GM18505 (cell line): ENCODE measurements around the gene EHMT1.

ENCODE experiments used
- ATAC-seq: cut with Tn5 transposase; IDR thresholded peaks from one replicate; pipeline ENCODE4 v1.9.1; 2021; ENCODE audit not compliant: unreplicated experiment
- POLR2A ChIP-seq: IDR thresholded peaks from 4 replicates; pipeline ENCODE4 v1.6.1; 2011; ENCODE audit warnings: borderline replicate concordance; ENCODE audit not compliant: insufficient read depth, insufficient read length; ENCODE audit errors: extremely low read depth

Gene EHMT1

GRCh38 chr9:137828527-137829259 lies 209.9 kb downstream of the EHMT1 start:
- TF ChIP-seq POLR2A = no peak
- no peak for ATAC-seq

- TF ChIP-seq POLR2A = no peak
- no peak for ATAC-seq
Measured at GRCh38 chr9:137829260-137829996, 210.6 kb downstream of the EHMT1 start.

DNA sequence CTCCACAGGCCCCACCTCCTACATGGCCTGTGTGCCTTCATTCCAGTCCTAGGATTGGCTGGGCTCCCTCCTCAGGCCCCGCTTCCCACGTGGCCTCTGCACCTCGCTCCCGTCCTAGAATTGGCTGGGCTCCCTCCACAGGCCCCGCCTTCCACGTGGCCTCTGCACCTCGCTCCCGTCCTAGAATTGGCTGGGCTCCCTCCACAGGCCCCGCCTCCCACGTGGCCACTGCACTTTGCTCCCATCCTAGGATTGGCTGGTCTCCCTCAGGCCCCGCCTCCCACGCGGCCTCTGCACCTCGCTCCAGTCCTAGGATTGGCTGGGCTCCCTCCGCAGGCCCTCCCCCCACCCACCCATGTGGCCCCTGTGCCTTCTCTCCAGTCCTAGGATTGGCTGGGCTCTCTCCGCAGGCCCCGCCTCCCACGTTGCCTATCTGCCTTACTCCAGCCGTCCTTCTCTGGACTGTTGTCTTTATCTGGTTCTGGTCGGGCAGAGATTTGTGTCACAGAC lies 213.4 kb downstream of the EHMT1 start:
- ATAC-seq = no peak

GRCh38 chr9:137832830-137833590 lies 214.2 kb downstream of the EHMT1 start:
- TF ChIP-seq POLR2A = no peak
- ATAC-seq = no peak

More for the DNA sequence above, 213.4 kb downstream of the EHMT1 start:
- TF ChIP-seq POLR2A = no peak

DNA sequence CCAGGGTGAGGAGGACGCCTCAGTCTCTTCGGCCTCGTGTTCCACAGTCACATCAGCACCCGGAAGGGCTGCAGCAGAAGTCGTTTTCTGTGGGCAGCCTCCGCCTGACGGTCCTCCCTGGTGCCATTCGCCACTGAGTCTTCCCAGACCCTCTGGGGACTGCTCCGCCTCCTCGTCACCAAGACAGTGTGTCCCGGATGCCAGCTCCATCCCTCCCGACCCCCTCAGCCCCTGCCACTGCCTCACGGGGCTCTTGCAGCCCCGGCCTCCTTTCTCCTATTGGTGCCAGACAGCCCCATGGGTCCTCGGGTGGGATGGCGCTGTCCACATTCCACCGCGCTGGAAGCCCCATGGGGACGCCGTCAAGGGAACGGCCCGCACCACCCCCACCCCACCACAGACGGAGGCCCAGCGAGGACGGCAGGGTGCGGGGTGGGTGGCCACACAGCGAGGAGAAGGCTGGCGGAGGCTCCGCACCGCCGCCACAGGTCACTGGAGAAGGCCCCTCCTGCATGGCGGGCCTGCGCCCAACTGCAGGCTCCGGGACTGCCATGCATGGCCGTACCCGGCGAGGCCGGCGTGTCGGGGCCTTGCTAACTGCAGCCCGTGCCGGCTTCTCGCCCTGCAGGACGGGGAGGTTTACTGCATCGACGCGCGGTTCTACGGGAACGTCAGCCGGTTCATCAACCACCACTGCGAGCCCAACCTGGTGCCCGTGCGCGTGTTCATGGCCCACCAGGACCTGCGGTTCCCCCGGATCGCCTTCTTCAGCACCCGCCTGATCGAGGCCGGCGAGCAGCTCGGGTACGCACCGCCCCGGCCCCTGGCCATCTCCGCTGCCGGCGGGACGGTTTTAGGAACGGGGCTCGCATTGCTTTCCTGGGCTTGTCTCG lies 215.2 kb downstream of the EHMT1 start:
- no peak for ATAC-seq
- no peak for TF ChIP-seq POLR2A

DNA sequence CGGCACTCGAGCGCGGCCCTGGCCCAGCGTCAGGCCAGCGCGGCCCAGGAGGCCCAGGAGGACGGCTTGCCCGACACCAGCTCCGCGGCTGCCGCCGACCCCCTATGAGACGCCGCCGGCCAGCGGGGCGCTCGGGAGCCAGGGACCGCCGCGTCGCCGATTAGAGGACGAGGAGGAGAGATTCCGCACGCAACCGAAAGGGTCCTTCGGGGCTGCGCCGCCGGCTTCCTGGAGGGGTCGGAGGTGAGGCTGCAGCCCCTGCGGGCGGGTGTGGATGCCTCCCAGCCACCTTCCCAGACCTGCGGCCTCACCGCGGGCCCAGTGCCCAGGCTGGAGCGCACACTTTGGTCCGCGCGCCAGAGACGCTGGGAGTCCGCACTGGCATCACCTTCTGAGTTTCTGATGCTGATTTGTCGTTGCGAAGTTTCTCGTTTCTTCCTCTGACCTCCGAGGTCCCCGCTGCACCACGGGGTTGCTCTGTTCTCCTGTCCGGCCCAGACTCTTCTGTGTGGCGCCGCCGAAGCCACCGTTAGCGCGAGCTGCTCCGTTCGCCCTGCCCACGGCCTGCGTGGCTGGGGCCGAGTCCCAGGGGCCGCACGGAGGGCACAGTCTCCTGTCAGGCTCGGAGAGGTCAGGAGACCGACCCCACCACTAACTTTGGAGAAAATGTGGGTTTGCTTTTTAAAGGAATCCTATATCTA lies 216.2 kb downstream of the EHMT1 start:
- TF ChIP-seq POLR2A = no peak
- no peak for ATAC-seq

GRCh38 chr9:137836151-137836830 lies 217.5 kb downstream of the EHMT1 start:
- ATAC-seq = no peak
- TF ChIP-seq POLR2A = no peak

- no peak for ATAC-seq
- peak; percentile 7 for TF ChIP-seq POLR2A
Measured at GRCh38 chr9:137836831-137837241, 218.0 kb downstream of the EHMT1 start.

- no peak for ATAC-seq
- TF ChIP-seq POLR2A = peak; percentile 9
Measured at GRCh38 chr9:137837345-137838278, 218.8 kb downstream of the EHMT1 start.

- no peak for TF ChIP-seq POLR2A
- no peak for ATAC-seq
Measured at GRCh38 chr9:137838576-137838975, 219.8 kb downstream of the EHMT1 start.
